Muscle of back (tissue), 11 donors: ENCODE results near the gene TPSD1. TPM values are rescaled to one million over a fixed set of nuclear protein-coding genes. Genes with fewer than 3 reads are reported as not detected.
"Not testable (repeated sequence)": the region's sequence is repeated elsewhere in the genome, so short reads cannot be mapped to it uniquely, and the experiment has no call there.

Experiments
- DNase-seq, 3 donors: peaks; one replicate each; pipeline versions ENCODE4 v3.0.0 to v3.0.0-alpha.2; 2013
- polyA plus RNA-seq, 10 donors: library from polyadenylated mRNA; unstranded; fragments of 120-200 nt; gene quantifications; one replicate each; pipeline ENCODE4 v1.2.1, GENCODE V29; 2013; ENCODE audit not compliant: insufficient read length in 10 of 10

TPSD1 gene
- polyA plus RNA-seq, 10 donors, result 0.33 to 1.2 (median 0.91) TPM; not detected in 5

DNA sequence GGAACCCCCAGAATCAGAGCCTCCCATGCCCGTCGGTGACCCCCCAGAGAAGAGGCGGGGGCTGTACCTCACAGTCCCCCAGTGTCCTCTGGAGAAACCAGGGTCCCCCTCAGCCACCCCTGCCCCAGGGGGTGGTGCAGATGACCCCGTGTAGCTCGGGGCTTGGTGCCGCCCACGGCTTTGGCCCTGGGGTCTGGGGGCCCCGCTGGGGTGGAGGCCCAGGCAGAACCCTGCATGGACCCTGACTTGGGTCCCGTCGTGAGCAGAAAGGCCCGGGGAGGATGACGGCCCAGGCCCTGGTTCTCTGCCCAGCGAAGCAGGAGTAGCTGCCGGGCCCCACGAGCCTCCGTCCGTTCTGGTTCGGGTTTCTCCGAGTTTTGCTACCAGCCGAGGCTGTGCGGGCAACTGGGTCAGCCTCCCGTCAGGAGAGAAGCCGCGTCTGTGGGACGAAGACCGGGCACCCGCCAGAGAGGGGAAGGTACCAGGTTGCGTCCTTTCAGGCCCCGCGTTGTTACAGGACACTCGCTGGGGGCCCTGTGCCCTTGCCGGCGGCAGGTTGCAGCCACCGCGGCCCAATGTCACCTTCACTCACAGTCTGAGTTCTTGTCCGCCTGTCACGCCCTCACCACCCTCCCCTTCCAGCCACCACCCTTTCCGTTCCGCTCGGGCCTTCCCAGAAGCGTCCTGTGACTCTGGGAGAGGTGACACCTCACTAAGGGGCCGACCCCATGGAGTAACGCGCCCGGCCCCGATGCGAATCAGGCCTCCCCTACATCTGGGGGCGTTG, 34.8 kb upstream of the TPSD1 start:
- DNase-seq, result no peak

DNA sequence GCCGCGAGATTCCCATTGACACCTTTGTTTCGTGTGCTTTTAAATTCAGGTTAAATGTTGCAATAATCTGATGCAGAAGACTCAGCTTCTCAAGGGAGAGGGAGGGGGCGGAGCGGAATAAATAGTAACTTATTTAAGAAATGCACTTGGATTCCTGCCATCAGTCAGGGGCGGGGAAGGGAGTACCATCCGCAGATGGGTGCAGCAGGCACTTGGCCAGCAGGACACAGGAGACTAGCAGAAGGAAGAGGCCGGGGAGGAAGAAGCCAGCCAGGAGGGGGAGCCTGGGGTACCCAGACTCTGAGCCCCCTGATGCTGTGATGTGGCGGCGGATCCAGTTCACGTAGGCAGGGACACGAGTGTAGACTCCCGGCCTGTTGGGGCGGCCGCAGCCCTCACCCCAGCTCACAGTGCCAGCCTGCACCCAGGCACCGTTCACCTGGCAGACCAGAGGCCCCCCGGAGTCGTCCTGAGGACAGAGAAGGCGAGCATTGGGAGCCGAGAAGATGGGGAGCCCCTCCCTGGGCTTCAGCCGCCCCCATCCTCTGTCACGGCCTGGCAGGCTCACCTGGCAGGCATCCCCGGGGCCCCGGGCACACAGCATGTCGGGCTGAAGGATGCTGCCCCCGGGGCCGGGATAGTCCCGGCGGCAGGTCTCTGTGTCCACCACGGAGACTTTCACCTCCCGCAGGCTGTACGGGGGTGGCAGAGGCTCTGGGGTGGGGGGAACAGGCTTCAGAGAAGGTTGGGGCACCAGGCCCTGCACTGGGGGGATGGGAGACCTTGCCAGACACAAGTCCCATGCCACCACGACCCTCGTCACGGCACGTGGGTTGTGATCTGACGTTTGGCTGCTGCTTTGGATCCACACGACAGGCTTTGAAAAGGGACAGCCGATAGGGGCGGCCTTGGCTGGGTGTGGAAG, 34.0 kb upstream of the TPSD1 start:
- DNase-seq, result peak in 2 of 3 donors; percentile 13 to 16

DNA sequence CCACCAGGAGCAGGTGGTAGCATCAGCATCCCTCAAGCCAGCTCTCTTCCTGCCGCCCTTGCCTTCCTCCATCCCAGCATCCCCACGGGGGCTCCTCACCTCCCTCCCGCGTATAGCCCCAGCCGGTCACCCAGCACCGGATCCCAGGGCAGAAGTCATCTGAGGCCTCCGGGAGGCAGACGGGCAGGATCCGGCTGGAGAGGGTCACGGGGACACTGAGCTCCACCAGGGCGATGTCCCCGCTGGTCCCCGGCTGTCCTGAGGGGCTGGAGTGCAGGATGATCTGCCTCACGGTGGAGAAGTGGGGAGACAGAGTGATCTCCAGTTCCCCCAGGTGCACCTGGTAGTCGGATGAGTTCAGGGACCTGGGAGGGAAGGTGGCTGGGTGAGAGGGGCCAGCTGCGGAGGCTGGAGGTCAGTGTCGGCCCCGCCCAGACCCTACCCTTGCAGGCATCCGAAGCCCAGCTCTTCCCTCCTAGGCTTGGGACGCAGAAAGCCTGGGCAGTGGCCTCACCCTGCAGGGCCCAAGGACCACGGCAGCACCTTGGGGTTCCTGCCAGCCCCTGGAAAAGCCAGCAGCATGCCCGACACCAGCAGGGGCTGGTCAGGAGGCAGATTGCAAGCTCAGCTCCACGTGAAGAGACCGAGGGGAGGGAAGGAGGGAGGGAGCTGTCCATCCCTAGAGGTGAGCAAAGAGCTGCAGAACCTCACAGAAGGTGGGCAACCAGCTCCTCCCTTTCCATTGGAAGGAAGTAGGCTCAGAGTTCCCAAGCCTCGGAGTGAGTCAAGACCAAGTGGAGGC, 33.1 kb upstream of the TPSD1 start:
- no peak for DNase-seq

DNA sequence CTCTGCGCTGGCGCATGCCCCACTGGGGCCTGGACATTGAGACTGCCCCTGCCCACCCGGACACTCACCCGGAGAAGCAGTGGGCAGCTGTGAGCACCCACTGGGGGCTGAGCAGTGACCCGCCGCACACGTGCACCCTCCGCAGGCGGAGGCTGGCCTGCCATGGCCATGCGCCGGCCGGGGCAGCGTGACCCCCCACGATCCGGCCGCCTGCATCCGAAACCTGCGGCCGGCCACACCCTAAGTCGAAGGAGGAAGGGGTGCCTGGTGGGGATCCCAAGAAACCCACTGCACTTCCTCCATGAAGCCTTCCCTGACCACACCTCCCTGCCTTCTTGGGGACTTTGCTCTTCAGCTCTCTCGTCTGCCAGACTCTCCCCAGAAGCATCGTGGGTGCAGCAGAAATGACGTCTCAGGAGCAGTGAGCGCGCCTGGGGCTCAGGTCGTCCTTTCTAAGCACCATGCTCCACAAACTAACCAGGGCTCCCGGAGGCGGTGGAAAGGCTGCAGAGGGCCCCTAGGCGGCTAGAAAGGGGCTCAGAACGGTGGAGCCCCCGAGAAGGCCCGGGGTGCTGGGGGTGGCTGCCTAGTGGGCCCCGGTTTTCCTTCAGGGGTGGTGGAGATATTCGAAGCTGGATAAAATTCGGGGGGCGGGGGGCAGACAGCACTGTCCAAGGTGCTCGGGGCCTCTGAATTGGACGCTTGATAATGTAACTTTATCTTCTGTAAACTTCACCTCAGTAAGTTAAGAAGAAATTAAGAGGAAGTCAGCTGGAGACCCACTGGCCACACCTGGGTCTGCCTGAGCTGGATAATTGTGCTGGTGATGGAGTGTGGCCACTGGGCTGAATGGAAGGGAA, 32.3 kb upstream of the TPSD1 start:
- DNase-seq, result no peak

DNA sequence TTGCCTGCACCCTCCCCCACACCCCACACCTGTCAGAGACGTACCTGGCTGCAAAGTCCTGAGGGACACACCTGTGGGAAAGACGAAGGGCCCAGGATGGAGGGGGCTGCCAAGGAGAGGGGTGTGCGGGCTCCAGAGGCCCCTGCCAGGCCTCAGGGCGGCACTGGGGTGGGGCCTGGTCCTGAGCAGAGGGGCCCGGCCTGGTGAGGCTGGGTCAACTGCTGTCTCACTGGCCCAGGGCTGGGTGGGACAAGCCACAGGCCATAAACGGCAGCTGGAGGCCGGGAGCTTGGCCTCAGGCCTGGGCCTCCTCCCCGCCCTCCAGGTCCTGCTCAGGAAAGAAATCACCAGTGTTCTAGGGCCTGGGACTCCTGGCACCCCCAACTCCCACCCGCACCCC, 31.3 kb upstream of the TPSD1 start:
- no peak for DNase-seq

DNA sequence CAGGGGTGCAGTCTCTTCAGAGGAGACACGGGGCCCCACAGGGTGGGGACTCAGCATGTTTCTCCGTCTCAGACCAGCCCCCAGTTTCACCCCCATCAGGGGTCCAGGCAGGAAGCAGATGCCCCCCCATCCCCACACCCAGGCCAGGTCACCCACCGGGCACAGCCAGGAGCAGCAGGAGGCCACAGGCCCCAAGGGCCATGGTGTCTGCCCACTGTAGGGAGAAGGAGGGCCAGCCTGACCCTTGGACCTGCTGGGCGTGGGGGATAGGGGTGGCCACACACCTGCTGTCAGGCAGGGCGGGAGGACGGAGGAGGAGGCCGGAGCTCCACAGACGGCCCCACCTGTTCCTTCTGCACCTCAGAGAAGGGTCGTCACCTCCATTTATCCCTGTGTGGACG, 30.8 kb upstream of the TPSD1 start, which contains the start of gene TPSG1:
TSS of gene TPSG1 (minus strand) at position 218 of the 401 bp plus-strand sequence. CDS start at position 202, 16 bp downstream.
- DNase-seq, result no peak

DNA sequence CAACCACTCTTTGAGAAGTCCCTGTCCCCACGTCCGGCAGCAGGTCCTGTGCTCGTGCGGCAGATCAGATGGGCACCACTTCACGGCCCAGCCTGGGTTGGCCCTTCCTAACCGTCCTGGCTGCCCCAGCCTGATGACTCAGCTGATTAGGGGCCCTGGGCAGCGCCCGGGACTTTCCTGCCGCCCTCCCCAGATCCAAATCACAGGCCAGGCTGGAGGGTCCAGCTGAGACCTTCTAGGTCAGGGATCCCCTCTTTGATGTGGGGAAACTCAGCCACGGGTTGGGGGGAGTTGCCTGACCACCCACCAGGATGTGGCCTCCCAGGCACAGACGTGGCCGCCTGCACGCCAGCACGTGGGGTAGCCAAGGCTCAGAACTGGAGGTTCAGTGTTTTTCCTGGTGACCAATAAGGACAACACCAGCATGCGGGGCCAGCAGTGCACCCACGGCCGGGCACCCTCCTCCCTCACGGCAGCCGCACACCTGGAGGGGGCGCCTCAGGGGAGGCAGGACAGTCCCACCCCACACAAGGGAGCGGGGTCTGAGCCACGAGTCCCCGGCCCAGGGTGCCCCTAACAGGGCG, 30.0 kb upstream of the TPSD1 start:
- not testable (repeated sequence) for DNase-seq

DNA sequence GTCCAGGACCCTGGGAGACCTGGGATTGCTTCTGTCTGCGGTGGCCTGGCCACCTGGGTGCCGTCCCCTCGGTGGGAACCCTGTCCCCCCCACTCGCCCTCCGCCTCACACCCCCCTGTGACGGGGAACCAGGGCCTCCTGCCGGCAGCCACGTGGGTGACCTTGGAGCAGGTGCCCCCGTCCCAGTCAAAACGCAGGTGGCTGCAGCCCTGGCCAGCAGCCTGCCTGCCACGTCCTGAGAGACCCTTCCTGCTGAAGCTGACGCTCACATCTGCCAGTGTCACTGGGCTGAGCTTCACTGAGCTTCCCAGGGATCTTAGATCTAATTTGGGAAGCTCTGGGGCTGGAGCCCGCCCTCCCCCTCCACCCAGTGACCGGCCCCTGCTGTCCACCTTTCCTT, 29.2 kb upstream of the TPSD1 start:
- DNase-seq, result not testable (repeated sequence)

DNA sequence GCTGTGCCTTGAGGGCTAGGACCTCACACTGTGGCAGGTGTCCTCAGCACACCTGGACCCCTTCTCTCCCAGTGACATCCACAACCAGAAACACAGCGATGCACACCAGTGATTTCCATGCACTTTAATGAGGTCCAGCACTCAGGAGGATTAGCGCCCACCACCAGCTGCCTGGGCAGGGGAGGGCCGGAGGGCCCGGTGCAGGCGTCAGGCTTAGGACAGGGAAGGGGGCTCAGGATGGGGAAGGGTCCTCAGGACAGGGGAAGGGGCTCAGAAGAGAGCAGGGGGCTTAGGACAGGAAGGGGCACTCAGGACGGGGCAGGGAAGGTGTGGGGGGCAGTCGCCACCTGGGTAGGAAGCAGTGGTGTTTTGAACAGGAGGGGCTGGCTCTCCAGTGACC, 27.6 kb upstream of the TPSD1 start:
- not testable (repeated sequence) for DNase-seq

DNA sequence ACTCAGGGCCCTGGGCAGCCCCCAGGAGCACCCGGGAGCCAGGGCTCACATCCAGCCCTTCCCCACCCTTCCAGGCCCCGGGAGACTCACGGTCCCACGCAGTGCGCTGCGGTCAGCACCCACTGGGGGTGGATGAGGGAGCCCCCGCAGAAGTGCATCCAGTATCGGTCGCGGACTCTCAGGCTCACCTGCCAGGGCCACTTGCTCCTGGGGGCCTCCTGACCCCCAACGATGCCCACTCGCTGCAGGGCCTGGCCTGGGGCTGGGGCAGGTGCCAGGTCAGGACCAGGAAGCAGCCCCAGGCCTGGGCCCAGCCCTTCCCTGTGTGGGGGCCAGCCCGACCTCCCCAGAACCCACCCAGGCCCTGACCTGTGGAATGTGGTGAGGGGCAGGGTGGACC, 26.4 kb upstream of the TPSD1 start:
- not testable (repeated sequence) for DNase-seq

DNA sequence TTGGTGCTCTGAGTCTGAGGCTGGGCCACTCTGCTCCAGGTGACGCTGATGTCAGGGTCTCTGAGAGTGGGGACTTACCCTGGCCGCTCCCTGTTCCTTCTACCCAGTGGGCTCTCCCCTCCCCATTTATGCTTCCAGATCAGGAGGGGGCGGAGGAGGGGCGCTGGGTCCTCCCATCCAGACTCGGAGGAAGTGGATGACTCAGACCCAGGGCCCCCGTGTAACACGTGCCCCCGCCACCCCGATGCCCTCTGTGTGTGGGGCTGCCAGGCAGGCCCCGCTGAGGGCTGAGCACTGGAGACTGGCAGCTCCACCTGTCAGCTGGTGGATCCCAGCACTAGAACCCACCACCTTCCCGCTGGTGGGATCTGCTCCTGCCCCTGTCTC, 25.8 kb upstream of the TPSD1 start, which contains the start of gene TPSB2:
TSS of gene TPSB2 (minus strand) at position 101 of the 387 bp plus-strand sequence. CDS start 233 bp downstream, outside the sequence.
- DNase-seq, result not testable (repeated sequence)

DNA sequence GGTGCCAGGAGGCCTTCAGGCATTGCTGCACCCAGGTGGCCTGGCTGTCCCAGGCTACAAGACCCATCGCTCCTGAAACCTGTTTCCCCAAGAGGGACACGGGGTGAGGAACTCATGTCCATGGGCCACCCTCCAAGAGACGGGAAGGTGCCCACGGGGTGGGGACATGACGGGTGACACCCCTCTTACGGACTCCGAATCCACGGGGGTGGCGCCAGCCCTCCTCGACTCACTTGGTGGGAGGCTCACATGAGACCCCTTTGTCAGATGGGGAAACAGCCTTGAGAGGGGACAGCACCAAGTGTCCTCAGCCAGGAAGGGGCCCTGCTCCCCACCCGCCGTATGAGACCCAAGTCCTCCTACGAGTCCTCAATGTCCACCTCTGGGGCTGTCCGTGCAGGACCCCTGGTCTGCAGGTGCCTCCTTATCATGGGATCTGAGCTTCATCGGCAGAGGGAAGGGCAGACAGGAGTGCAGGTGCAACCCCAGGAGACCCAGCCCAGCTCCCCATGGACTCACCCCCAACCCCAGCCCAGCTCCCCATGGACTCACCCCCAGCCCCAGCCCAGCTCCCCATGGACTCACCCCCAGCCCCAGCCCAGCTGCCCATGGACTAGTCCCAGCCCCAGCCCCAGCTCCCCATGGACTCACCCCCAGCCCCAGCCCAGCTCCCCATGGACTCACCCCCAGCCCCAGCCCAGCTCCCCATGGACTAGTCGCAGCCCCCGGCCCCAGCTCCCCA, 25.2 kb upstream of the TPSD1 start:
- not testable (repeated sequence) for DNase-seq

DNA sequence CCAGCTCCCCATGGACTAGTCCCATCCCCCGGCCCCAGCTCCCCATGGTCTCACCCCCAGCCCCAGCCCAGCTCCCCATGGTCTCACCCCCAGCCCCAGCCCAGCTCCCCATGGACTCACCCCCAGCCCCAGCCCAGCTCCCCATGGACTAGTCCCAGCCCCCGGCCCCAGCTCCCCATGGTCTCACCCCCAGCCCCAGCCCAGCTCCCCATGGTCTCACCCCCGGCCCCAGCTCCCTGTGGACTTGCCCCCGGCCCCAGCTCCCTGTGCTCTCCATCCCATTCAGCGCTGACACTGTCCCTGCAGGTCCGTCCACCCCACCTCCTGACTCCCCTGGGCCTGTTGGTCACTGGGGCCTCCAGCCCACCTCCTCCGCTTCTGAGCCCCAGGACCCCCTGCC, 24.6 kb upstream of the TPSD1 start:
- not testable (repeated sequence) for DNase-seq

DNA sequence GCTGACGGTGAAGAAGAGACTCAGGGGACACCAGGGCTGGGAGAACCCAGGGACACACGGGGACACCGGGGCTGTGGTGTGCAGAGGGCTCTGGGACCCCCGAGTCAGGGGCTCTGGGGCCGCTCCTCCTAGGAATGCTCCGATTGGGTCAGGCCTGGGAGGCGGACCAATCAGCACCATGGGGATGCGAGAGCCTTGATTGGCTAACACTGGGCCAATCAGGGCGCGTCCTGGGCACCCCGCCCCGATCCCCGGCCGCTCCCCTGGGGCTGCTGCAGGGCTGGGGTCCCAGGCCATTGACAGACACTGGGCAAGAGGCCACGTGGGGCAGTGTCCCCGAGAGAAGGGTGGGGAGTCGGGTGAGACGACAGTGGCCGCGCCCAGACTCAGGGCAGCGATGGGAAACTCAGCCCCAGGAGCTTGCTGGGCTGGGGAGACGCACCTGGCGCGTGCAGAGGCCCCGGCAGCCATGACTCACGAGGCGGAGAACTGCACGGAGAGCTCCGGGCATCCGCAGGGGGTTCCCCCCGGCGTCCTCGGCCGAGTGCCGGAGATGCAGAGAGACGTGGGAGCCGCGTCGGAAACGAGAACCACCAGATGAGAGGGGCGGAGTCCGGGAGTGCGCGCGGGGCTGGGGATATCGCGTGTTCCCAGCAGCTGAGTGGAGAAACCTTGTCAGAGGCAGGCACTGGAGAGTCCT, 23.7 kb upstream of the TPSD1 start:
- DNase-seq, result not testable (repeated sequence)

DNA sequence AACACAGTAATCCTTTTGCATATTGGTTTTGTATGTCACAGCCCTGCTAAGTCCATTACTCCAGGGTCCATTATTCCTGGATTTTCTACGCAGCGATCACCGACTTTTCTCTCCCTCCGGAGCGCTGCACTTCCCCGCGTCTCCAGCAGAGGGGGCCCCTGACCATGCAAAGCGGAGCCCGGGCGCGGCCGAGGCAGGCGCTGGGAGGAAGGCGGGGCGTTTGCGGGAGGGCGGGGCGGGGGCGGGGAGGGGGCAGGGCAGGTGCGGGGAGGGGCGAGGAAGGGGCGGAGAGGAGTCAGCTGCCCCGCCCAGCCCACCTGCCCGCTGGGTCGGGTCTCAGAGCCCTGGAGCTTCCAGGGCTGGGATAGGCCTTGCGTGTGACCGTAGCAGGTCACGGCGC, 19.2 kb upstream of the TPSD1 start:
- not testable (repeated sequence) for DNase-seq

DNA sequence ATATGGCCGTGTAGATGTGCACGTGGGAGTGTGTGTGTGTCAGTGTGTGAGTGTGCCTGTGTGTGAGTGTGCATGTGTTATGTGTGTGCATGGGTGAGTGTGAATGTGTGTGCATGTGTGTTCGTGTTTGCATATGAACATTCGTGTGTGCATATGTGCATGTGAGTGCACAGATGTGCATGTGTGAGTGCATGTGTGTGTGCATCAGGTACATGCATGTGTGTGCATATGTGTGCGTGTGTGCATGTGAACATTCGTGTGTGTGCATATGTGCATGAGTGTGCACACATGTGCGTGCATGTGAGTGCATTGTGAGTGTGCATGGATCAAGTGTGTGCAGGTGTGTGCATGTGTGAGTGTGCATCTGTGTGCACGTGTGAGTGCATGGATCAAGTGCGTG, 17.9 kb upstream of the TPSD1 start:
- DNase-seq, result no peak

DNA sequence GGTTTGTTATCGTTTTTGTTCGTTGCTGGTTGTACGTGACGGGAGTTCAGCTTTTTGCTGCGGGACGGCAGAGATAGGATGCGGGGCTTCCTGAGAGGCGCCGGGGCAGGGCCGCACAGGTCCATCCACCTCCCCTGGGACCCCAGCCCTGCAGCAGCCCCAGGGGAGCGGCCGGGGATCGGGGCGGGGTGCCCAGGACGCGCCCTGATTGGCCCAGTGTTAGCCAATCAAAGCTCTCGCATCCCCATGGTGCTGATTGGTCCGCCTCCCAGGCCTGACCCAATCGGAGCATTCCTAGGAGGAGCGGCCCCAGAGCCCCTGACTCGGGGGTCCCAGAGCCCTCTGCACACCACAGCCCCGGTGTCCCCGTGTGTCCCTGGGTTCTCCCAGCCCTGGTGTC, 17.0 kb upstream of the TPSD1 start:
- DNase-seq, result not testable (repeated sequence)

DNA sequence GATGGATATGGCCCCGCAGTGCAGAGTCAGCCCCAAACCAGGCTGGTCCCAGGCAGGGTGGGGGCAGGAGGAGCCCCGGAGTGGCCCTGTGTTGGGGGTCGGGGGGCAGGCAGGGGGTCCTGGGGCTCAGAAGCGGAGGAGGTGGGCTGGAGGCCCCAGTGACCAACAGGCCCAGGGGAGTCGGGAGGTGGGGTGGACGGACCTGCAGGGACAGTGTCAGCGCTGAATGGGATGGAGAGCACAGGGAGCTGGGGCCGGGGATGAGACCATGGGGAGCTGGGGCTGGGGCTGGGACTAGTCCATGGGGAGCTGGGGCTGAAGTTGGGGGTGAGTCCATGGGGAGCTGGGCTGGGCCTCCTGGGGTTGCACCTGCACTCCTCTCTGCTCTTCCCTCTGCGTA, 16.3 kb upstream of the TPSD1 start:
- not testable (repeated sequence) for DNase-seq

DNA sequence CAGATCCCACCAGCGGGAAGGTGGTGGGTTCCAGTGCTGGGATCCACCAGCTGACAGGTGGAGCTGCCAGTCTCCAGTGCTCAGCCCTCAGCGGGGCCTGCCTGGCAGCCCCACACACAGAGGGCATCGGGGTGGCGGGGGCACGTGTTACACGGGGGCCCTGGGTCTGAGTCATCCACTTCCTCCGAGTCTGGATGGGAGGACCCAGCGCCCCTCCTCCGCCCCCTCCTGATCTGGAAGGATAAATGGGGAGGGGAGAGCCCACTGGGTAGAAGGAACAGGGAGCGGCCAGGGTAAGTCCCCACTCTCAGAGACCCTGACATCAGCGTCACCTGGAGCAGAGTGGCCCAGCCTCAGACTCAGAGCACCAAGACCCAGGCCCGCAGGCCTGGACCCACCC, 15.4 kb upstream of the TPSD1 start, which contains the start of gene TPSAB1:
TSS of gene TPSAB1 (plus strand) at position 270 of the 400 bp plus-strand sequence. CDS start 234 bp downstream, outside the sequence.
- not testable (repeated sequence) for DNase-seq
